Mucosa of rectum (tissue), 2 donors: ENCODE results near the gene UBE2L3.
A peak's percentile ranks its signal among the peaks of the same experiment; 100 is the strongest.

Experiments
- H3K27ac ChIP-seq, 2 donors: one replicate each; pipeline ENCODE4 v1.7.0; 2013; ENCODE audit warnings: inconsistent platforms in 2 of 2, low read depth in 2 of 2, low read length in 2 of 2
- H3K27me3 ChIP-seq, 2 donors: one replicate each; pipeline ENCODE4 v1.7.0; 2013; ENCODE audit warnings: low read length in 2 of 2; ENCODE audit not compliant: control insufficient read depth in 2 of 2, insufficient read depth in 2 of 2
- H3K36me3 ChIP-seq, 2 donors: one replicate each; pipeline ENCODE4 v1.7.0; 2013; ENCODE audit warnings: low read length in 2 of 2; ENCODE audit not compliant: control insufficient read depth in 2 of 2, insufficient read depth in 2 of 2
- H3K4me1 ChIP-seq, 2 donors: one replicate each; pipeline ENCODE4 v1.7.0; 2013; ENCODE audit warnings: low read length in 2 of 2, mild to moderate bottlenecking in 1 of 2; ENCODE audit not compliant: control insufficient read depth in 2 of 2, insufficient read depth in 2 of 2
- H3K4me3 ChIP-seq, 2 donors: one replicate each; pipeline ENCODE4 v1.7.0; 2013; ENCODE audit warnings: low read length in 2 of 2
- H3K9ac ChIP-seq, 2 donors: one replicate each; pipeline ENCODE4 v1.7.0; 2013; ENCODE audit warnings: low read length in 2 of 2, low read depth in 1 of 2, mild to moderate bottlenecking in 1 of 2
- H3K9me3 ChIP-seq, 2 donors: one replicate each; pipeline ENCODE4 v1.7.0; 2013; ENCODE audit warnings: low read length in 2 of 2; ENCODE audit not compliant: control insufficient read depth in 2 of 2
- donor health status: healthy.
- donor health status: Normal muscosa, but diverticular disease.

Gene UBE2L3

GRCh38 chr22:21646608-21647590 lies 79.4 kb downstream of the UBE2L3 start:
- H3K9me3 ChIP-seq: no peaks in the 10 kb centered on the region
- H3K9ac ChIP-seq: no peak overlapping the region
- H3K27ac ChIP-seq: no peak overlapping the region
- no peaks in the 10 kb centered on the region for H3K27me3 ChIP-seq
- H3K4me3 ChIP-seq: no peak overlapping the region
- H3K36me3 ChIP-seq: peaks cover 0 to 14% of the 10 kb centered on the region in 2 donors
- H3K4me1 ChIP-seq: peaks cover 13 to 24% of the 10 kb centered on the region in 2 donors

DNA sequence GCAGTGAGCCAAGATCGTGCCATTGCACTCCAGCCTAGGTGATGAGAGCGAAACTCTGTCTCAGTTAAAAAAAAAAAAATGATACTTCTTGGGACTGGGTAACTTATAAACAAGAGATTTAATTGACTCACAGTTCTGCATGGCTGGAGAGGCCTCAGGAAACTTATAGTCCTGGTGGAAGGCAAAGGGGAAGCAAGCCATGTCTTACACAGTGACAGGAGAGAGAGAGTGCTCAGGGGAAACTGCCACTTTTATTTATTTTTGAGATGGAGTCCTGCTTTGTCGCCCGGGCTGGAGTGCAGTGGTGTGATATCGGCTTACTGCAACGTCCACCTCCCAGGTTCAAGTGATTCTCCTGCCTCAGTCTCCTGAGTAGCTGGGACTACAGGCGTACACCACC lies 82.8 kb downstream of the UBE2L3 start:
- Histone ChIP-seq H3K4me3 (no peak overlapping the region), H3K27me3 (no peaks in the 10 kb centered on the region), H3K4me1 (peaks cover 8 to 19% of the 10 kb centered on the region in 2 donors), H3K9ac (no peak overlapping the region), H3K27ac (no peak overlapping the region), H3K9me3 (no peaks in the 10 kb centered on the region), H3K36me3 (peaks cover 0 to 4% of the 10 kb centered on the region in 2 donors)

DNA sequence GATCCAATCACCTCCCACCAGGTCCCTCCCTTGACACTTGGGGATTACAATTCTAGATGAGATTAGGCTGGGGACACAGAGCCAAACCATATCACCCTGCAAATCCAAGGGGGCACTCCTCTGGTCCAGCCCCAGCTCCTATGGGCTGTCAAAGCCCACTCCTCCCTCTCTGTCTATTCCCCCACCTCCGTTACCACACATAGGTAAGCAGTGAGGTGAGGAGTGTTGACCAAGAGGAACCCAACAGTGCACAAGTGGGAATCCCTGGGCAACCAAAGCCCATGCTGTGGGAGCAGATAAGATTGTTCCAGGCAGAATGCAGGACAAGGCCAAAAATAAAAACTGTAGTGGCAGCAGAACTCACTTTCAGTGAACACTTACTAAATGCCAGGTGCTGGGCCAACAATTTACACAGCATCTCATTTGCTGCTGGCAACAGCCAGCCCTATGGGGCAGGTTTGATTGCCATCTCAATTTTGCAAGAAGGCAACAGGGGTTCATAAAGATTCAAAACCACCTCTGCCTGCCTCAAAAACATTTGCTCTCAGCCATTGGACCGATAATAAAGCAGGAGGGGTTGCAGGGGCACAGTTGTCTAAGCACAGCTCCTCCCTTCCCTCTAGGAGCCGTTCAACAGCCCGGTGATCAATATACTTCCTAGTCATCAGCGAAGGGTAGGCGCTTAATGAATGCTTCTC lies 83.5 kb downstream of the UBE2L3 start:
- peaks cover 8 to 19% of the 10 kb centered on the region in 2 donors for H3K4me1 ChIP-seq
- H3K36me3 ChIP-seq: peaks cover 0 to 3% of the 10 kb centered on the region in 2 donors
- no peak overlapping the region for H3K27ac ChIP-seq
- no peaks in the 10 kb centered on the region for H3K9me3 ChIP-seq
- H3K27me3 ChIP-seq: no peaks in the 10 kb centered on the region
- peak overlapping the region; percentile 64 to 75 for H3K4me3 ChIP-seq
- H3K9ac ChIP-seq: peak overlapping the region; percentile 28 to 56

- H3K9ac ChIP-seq: peak overlapping the region; percentile 28 to 56
- no peaks in the 10 kb centered on the region for H3K9me3 ChIP-seq
- peak overlapping the region; percentile 64 to 75 for H3K4me3 ChIP-seq
- no peak overlapping the region for H3K27ac ChIP-seq
- H3K36me3 ChIP-seq: peaks cover 0 to 3% of the 10 kb centered on the region in 2 donors
- H3K27me3 ChIP-seq: no peaks in the 10 kb centered on the region
- peaks cover 8 to 16% of the 10 kb centered on the region in 2 donors for H3K4me1 ChIP-seq
These were observed 84.1 kb downstream of the UBE2L3 start for GRCh38 chr22:21651521-21652009.

DNA sequence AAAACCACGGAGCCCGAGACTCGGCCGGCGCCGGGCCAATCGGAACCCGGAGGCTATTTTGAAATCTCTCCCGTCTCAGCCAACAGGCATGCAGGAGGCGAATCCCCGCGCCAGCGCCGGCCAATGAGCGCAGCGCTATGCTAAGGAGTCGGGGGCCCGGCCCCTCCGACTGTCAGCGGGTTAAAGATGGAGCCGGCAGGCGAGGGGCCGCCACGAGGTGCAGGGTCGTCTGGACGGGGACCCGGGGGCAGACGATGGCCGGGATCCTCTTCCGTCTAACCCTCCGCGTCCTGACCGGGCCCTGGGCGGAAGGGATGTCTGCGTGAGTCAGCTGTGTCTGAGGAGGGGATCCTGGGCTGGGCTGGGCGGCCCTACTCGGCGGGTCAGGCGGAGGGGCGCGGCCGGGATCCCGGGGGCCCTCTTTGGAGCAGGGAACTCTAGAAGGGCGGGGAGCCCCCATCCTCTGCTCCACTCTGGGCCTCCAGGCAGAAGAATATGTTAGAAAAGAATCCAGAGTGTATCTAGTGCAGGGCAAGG lies 84.6 kb downstream of the UBE2L3 start:
- H3K9ac ChIP-seq: peak overlapping the region; percentile 32 to 52
- H3K27ac ChIP-seq: no peak overlapping the region
- H3K9me3 ChIP-seq: no peaks in the 10 kb centered on the region
- peaks cover 0 to 3% of the 10 kb centered on the region in 2 donors for H3K36me3 ChIP-seq
- no peaks in the 10 kb centered on the region for H3K27me3 ChIP-seq
- H3K4me3 ChIP-seq: peak overlapping the region; percentile 64 to 75
- H3K4me1 ChIP-seq: peaks cover 10 to 18% of the 10 kb centered on the region in 2 donors

- H3K4me3 ChIP-seq: peak overlapping the region; percentile 64 to 75
- H3K9me3 ChIP-seq: no peaks in the 10 kb centered on the region
- peak overlapping the region; percentile 32 to 52 for H3K9ac ChIP-seq
- H3K36me3 ChIP-seq: peaks cover 0 to 3% of the 10 kb centered on the region in 2 donors
- no peaks in the 10 kb centered on the region for H3K27me3 ChIP-seq
- H3K4me1 ChIP-seq: peaks cover 12 to 19% of the 10 kb centered on the region in 2 donors
- no peak overlapping the region for H3K27ac ChIP-seq
These were observed 85.3 kb downstream of the UBE2L3 start for GRCh38 chr22:21652547-21653545.

- H3K36me3 ChIP-seq: no peaks in the 10 kb centered on the region
- peak overlapping the region; percentile 50 to 70 for H3K4me3 ChIP-seq
- no peak overlapping the region for H3K9ac ChIP-seq
- no peaks in the 10 kb centered on the region for H3K9me3 ChIP-seq
- H3K27me3 ChIP-seq: peaks cover 0 to 3% of the 10 kb centered on the region in 2 donors
- peaks cover 9 to 15% of the 10 kb centered on the region in 2 donors for H3K4me1 ChIP-seq
- no peak overlapping the region for H3K27ac ChIP-seq
These were observed 89.5 kb downstream of the UBE2L3 start for GRCh38 chr22:21657020-21657359.

DNA sequence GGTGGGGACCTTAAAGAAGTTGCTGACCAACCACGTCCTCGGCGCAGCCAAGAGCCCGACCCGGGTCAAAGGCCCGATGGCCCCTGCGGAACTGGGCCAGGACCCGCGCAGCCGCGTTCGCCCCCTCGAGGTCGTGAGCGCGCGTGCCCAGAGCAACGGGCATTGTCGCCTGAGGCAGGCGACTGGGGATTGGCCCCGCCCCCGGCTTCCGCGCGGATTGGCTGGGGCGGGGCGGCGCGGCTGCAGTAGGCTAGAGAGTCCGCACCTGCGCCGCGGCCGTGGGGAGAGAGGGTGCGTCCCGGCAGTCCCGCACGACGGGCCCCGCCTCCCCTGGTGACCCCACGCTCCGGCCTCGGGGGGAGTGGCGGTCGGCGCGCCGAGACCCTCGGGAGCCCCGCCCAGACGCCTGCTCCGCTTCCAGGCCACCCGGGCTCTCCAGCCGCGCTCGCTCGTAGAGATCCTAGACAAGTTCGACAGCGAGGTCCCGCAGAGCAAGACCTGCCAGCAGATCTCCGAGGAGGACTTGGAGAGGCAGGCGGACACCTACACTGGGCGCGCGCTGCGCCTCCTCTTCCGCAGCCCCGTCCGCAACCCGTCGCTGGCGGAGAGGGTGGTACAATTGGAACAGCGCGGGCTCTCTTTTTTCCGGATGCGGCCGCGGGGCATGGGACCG lies 90.0 kb downstream of the UBE2L3 start:
- H3K36me3 ChIP-seq: no peaks in the 10 kb centered on the region
- H3K4me3 ChIP-seq: peak overlapping the region; percentile 56 to 70
- no peak overlapping the region for H3K27ac ChIP-seq
- no peaks in the 10 kb centered on the region for H3K9me3 ChIP-seq
- peaks cover 0 to 3% of the 10 kb centered on the region in 2 donors for H3K27me3 ChIP-seq
- peaks cover 5 to 13% of the 10 kb centered on the region in 2 donors for H3K4me1 ChIP-seq
- H3K9ac ChIP-seq: peak overlapping the region in 1 of 2 donors; percentile 58
